A673 (cell line): ENCODE measurements around the gene RPS6KL1. TPM values are rescaled to one million over a fixed set of nuclear protein-coding genes. Genes with fewer than 3 reads are reported as not detected.

Experiments
- BruUV-seq: library from RNA; stranded (reverse); fragments of 400-500 nt; replicated peaks from 2 replicates; lab custom pipeline; 2021; lab: Mats Ljungman, UMichigan
- CTCF ChIA-PET: fragments of 300-600 bp; sonication (Branson Sonifier 250); formaldehyde crosslinking; loops from one replicate; lab custom pipeline; 2022; ENCODE audit warnings: antibody characterized with exemption; lab: Charles Lee
- POLR2A ChIA-PET: fragments of 300-600 bp; sonication (Branson Sonifier 250); formaldehyde crosslinking; loops from one replicate; lab custom pipeline; 2022; ENCODE audit warnings: antibody characterized with exemption; ENCODE audit not compliant: low non-redundant PET; lab: Charles Lee
- DNase-seq: peaks from one replicate; pipeline ENCODE4 v3.0.0-alpha.2; 2015; ENCODE audit warnings: low spot score
- H3K27ac ChIP-seq: fragments of 200-600 bp; sonication (generic); 2 replicates; pipeline ENCODE4 v1.5.1; 2016; ENCODE audit warnings: mixed run types, low read depth, mild to moderate bottlenecking, mixed read lengths, antibody characterized with exemption, low read length; ENCODE audit not compliant: poor library complexity, severe bottlenecking
- H3K27me3 ChIP-seq: fragments of 200-600 bp; sonication (generic); replicated peaks from 2 replicates; pipeline ENCODE4 v1.6.1; 2017; ENCODE audit warnings: mixed run types, low read depth, mild to moderate bottlenecking, mixed read lengths, antibody characterized with exemption, low read length; ENCODE audit not compliant: insufficient read depth, poor library complexity
- H3K36me3 ChIP-seq: fragments of 200-600 bp; sonication (generic); 2 replicates; pipeline ENCODE4 v1.6.1; 2016; ENCODE audit warnings: mixed run types, mild to moderate bottlenecking, mixed read lengths, antibody characterized with exemption, low read length; ENCODE audit not compliant: insufficient read depth, poor library complexity, severe bottlenecking
- H3K4me1 ChIP-seq: fragments of 200-600 bp; sonication (generic); 2 replicates; pipeline ENCODE4 v1.6.1; 2017; ENCODE audit warnings: mixed run types, mild to moderate bottlenecking, mixed read lengths, antibody characterized with exemption, low read length; ENCODE audit not compliant: insufficient read depth, poor library complexity, severe bottlenecking
- H3K4me3 ChIP-seq: fragments of 200-600 bp; sonication (generic); 2 replicates; pipeline ENCODE4 v1.5.1; 2016; ENCODE audit warnings: low read depth, mixed run types, mild to moderate bottlenecking, mixed read lengths, low read length; ENCODE audit not compliant: poor library complexity, severe bottlenecking
- H3K9me3 ChIP-seq: fragments of 200-600 bp; sonication (generic); 2 replicates; pipeline ENCODE4 v1.6.1; 2016; ENCODE audit warnings: mixed run types, low read depth, mild to moderate bottlenecking, mixed read lengths, antibody characterized with exemption, low read length; ENCODE audit not compliant: poor library complexity, severe bottlenecking
- CTCF ChIP-seq: fragments of 300-800, 200-600 bp; sonication (generic); conservative IDR thresholded peaks from 2 replicates; pipeline ENCODE4 v1.5.1; 2017; ENCODE audit warnings: low read depth, mild to moderate bottlenecking, antibody characterized with exemption, low read length, moderate library complexity, mixed read lengths
- EZH2 ChIP-seq: fragments of 200-600 bp; sonication (generic); IDR thresholded peaks from 2 replicates; pipeline ENCODE4 v1.6.1; 2017; ENCODE audit warnings: borderline replicate concordance, low read depth, mild to moderate bottlenecking, mixed read lengths, antibody characterized with exemption, low read length; ENCODE audit not compliant: poor library complexity, severe bottlenecking
- intact Hi-C: fragments of 100-400 bp; cut with micrococcal nuclease; formaldehyde crosslinking; loops from one replicate; pipeline ENCODE4 v1.10.0; 2022; ENCODE audit not compliant: unreplicated experiment
- total RNA-seq: library from RNA; stranded (reverse); gene quantifications from 2 replicates; pipeline ENCODE4 v1.2.3, GENCODE V29; 2021

RPS6KL1 gene
- total RNA-seq, 1 experiment from 2014 or later, result 0.80 TPM

GRCh38 chr14:74905595-74906142 lies 17.4 kb downstream of the RPS6KL1 start:
- no TSS peak for BruUV-seq
- Histone ChIP-seq H3K4me3 (no peak overlapping the region), H3K27ac (no peak overlapping the region), H3K27me3 (no peaks in the 10 kb centered on the region), H3K9me3 (no peaks in the 10 kb centered on the region), H3K4me1 (no peaks in the 10 kb centered on the region), H3K36me3 (peaks cover 46% of the 10 kb centered on the region)
- intact Hi-C loops, result loop anchor here (1.0 kb wide), 1 partner anchor 44 kb away; no protein-coding TSS in a partner anchor
- ChIA-PET POLR2A (interaction anchor here (0.7 kb wide), 1 partner anchor 32 kb away, joined by 4 read pairs; no protein-coding TSS in a partner anchor), CTCF (interaction anchor here (0.6 to 3.3 kb wide), 4 partner anchors 18 to 297 kb away, joined by 3 to 26 read pairs (median 4); partner anchors contain the start of gene RPS6KL1)
- TF ChIP-seq CTCF, result peak; percentile 99
- no peak for TF ChIP-seq EZH2
- peak; percentile 75 for DNase-seq

GRCh38 chr14:74904635-74905503 lies 18.2 kb downstream of the RPS6KL1 start:
- ChIA-PET CTCF (interaction anchor here (0.5 to 3.3 kb wide), 4 partner anchors 40 to 296 kb away, joined by 3 to 26 read pairs (median 4); partner anchors contain the start of gene LTBP2), POLR2A (no interaction called here)
- no peaks in the 10 kb centered on the region for H3K9me3 ChIP-seq
- no peaks in the 10 kb centered on the region for H3K4me1 ChIP-seq
- no peak overlapping the region for H3K4me3 ChIP-seq
- intact Hi-C loops, result loop anchor here (1.0 kb wide), 1 partner anchor 44 kb away; no protein-coding TSS in a partner anchor
- no TSS peak for BruUV-seq
- no peak for DNase-seq
- H3K27me3 ChIP-seq, result no peaks in the 10 kb centered on the region
- H3K36me3 ChIP-seq, result peaks cover 54% of the 10 kb centered on the region
- H3K27ac ChIP-seq, result no peak overlapping the region
- no peak for TF ChIP-seq EZH2
- TF ChIP-seq CTCF, result no peak

DNA sequence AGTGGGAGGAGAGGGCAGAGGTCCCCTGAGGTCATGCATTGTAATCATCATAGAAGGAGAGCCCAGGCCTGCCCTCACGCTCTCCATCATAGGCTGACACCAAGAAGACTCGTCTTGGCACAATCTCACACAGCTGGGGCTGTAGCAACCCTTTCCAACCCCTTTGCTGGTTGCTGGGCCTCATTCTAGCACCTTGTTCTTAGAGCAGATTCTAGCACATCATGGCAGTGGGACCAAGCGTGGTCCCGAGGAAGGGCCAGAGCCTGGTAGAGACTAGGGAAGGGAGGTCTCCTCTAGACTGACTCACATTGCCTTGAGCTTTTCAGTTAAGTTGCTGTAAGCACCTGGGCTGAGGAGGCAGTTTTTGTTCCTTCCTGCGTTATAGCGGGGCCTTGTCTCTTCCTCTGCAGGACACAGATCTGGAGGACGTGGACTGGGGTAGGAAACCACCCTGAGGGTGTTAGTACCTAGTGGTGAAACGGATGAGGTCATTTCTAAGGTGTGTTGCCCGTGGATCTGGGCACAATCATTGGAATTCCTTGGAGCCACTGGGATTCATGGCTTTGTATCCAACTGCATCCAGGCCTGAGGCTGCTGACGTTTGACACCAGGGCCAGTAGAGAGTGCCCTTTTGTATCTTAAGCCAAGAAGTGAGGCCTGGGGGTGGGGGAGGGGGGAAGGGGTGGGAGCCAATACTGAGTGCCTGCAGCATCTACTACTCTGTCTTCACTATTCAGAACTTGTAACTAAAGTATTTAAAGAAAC lies 19.9 kb downstream of the RPS6KL1 start:
- H3K4me3 ChIP-seq, result no peak overlapping the region
- CTCF ChIA-PET, result no interaction called here
- H3K36me3 ChIP-seq, result peaks cover 71% of the 10 kb centered on the region
- no peak overlapping the region for H3K27ac ChIP-seq
- intact Hi-C loops, result no loop called here
- DNase-seq, result no peak
- no peaks in the 10 kb centered on the region for H3K27me3 ChIP-seq
- BruUV-seq, result TSS peak; percentile 54
- H3K9me3 ChIP-seq, result no peaks in the 10 kb centered on the region
- H3K4me1 ChIP-seq, result no peaks in the 10 kb centered on the region
- no peak for TF ChIP-seq EZH2
- no peak for TF ChIP-seq CTCF
- POLR2A ChIA-PET, result no interaction called here
